HG03135 (cell line): ENCODE measurements around the gene RPS17.
A peak's percentile ranks its signal among the peaks of the same experiment; 100 is the strongest.
"Not testable (repeated sequence)": the region's sequence is repeated elsewhere in the genome, so short reads cannot be mapped to it uniquely, and the experiment has no call there.

Experiments
- ATAC-seq: cut with Tn5 transposase; IDR thresholded peaks from one replicate; pipeline ENCODE4 v1.9.1; 2021; ENCODE audit warnings: mild to moderate bottlenecking, moderate library complexity; ENCODE audit not compliant: unreplicated experiment

Gene RPS17

GRCh38 chr15:82548700-82549099, 8.4 kb upstream of the RPS17 start:
- ATAC-seq = no peak

DNA sequence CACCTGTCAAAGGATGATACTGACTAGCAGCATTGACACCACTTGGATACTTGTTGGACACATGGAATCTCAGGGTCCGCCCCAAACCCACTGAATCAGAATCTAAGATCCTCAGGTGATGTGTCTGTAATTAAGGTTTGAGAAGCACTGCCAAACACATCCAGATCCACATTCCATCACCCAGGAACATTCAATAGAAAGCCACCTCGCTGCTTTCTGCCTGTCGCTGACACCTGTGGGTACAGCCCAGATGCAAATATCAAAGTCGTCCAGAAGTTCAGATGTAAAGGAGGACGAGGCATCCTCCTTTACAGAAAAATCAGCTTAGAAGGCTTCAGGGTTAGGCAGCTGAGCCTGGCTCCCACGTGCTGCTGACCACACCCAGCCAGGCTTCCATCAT, 5.2 kb upstream of the RPS17 start:
- ATAC-seq = no peak

DNA sequence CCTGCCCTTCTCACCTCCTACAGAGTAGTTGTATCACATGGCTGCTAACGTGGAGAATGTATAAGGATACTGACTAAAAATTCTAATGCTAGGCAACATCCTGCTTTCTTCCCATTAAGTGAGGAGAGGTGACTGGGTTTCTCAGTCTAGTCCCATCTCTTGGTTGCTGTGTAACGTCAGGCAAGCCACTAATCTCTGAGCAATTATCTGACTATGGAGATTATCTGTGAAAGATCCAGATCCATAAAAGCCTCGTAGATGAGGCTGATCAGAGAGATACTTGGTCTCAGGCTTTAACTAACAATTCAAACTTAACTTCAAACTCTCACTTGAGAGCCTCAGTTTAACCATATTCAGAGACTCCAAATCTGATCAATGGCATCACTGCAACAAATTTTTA, 4.7 kb upstream of the RPS17 start:
- no peak for ATAC-seq

- ATAC-seq = no peak
Measured at GRCh38 chr15:82544431-82544830, 4.2 kb upstream of the RPS17 start.

- no peak for ATAC-seq
Measured at GRCh38 chr15:82543160-82543559, 2.9 kb upstream of the RPS17 start.

- ATAC-seq = no peak
Measured at GRCh38 chr15:82540984-82541431, 751 bp upstream of the RPS17 start.

- ATAC-seq = no peak
Measured at GRCh38 chr15:82539691-82540054, 584 bp downstream of the RPS17 start.

DNA sequence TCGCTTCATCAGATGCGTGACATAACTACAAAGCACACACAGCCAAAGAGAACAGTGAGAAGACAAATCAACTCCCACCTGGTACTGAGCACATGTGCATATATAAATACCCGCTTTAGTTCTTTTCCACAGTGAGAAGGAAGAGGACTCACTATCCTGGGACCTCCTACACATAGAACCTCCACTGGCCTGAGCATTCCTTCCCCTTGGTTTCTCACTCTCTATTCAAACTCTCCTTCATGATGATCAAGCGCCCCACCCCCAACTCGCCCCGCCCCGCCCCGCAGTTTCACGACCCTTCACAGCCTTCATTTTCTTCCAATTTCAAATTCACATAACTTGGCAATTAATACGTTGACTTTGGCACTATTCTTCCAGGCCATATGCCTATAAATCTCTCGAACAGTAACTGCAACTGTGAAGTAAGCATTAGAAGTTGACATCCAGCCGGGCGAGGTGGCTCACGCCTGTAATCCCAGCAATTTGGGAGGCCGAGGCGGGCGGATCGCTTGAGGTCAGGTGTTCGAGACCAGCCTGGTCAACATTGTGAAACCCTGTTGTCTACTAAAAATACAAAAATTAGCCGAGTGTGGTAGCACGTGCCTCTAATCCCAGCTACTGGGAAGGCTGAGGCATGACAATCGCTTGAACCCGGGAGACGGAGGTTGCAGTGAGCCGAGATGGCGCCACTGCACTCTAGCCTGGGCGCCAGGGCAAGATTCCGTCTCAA, 1.1 kb downstream of the RPS17 start:
- ATAC-seq = no peak

DNA sequence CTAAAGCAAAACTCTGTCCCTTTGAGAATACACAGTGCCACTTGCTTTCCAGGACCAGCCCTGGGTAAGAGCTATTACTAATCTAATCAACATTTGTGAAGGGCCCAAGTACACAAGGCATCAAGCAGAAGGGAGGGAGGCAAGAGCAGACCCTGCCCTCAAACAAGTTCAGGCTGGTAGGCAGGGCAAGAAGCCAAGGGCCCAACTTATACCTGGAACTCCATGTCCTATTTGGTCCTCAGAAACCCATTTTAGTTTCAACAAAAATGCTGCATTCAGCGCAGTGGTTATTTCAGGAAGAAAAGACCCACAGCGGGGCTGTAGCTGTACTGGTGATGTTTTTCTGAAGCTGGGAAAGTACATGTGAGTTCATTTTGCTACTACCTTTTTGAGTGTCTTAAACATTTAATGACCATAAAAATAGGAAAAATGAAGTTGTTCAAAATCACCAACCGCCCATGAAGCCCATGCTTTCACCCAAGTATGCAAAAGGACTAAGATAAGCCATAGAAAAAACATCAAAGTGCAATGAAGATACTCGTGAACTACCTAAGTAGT, 2.8 kb downstream of the RPS17 start:
- ATAC-seq = no peak

GRCh38 chr15:82536409-82537350, 3.6 kb downstream of the RPS17 start:
- ATAC-seq = no peak

DNA sequence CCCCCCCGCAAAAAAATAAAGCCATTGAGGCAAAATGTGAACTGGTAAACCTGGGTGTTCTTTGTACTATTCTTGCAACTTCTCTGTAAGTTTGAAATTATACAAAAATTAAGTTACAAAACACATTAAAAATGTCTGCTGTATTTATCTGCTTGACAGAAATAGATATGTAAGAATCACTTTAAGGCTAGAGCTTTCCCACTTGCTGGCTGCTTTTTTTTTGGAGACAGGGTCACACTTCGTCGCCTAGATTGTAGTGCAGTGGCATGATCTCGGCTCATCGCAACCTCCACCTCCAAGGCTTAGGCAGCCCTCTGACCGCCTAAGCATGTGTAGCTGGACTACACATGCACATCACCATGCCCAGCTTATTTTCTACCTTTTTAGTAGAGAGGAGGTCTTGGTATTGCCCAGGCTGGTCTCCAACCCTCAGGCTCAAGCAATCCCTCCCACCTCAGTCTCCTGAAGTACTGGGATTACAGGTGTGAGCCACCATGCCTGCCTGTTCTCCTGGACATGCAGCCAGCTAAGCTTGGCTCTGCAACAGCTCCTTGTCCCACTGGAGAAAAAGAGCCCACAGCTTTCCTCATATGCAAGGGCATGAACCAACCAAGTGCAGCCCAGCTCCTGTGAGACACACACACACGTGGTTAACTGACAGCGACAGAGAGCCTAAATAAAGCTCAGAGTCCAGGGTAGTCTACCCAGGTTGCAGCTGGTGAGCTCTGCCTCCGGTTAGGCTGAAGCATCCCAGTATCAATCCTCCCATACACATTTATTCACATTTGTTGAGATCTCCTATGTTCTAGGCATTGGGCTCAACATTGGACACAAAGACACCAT, 4.5 kb downstream of the RPS17 start:
- no peak for ATAC-seq

DNA sequence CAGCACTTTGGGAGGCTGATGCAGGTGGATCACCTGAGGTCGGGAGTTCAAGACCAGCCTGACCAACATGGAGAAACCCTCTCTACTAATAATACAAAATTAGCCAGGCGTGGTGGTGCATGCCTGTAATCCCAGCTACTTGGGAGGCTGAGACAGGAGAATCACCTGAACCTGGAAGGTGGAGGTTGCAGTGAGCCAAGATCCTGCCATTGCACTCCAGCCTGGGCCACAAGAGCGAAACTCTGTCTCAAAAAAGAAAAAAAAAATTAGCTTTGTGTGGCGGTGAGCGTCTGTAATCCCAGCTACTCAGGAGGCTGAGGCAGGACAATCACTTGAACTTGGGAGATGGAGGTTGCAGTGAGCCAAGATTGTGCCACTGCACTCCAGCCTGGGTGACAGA, 5.1 kb downstream of the RPS17 start:
- ATAC-seq = not testable (repeated sequence)

- not testable (repeated sequence) for ATAC-seq
Measured at GRCh38 chr15:82534457-82534861, 5.8 kb downstream of the RPS17 start.

DNA sequence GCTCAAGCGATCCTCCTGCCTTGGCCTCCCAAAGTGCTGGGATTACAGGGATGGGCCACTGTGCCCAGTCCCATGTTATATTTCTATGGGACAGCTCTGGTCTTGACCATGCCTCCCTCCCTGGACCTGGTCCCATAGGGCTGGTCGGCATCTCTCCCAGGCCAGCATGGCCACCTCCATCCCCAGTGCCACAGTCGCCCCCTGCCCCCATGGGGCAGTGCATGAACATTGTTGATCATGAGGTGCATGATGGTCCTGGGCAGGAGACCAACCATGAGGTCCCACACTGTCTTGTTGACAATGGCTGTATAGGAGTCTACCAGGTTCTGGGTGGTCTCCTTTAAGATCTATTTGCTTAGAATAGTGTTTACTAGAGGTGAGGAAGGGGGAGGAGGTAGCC, 6.5 kb downstream of the RPS17 start:
- ATAC-seq = no peak

GRCh38 chr15:82532991-82533481, 7.2 kb downstream of the RPS17 start:
- no peak for ATAC-seq

- no peak for ATAC-seq
Measured at GRCh38 chr15:82532383-82532990, 7.8 kb downstream of the RPS17 start.

DNA sequence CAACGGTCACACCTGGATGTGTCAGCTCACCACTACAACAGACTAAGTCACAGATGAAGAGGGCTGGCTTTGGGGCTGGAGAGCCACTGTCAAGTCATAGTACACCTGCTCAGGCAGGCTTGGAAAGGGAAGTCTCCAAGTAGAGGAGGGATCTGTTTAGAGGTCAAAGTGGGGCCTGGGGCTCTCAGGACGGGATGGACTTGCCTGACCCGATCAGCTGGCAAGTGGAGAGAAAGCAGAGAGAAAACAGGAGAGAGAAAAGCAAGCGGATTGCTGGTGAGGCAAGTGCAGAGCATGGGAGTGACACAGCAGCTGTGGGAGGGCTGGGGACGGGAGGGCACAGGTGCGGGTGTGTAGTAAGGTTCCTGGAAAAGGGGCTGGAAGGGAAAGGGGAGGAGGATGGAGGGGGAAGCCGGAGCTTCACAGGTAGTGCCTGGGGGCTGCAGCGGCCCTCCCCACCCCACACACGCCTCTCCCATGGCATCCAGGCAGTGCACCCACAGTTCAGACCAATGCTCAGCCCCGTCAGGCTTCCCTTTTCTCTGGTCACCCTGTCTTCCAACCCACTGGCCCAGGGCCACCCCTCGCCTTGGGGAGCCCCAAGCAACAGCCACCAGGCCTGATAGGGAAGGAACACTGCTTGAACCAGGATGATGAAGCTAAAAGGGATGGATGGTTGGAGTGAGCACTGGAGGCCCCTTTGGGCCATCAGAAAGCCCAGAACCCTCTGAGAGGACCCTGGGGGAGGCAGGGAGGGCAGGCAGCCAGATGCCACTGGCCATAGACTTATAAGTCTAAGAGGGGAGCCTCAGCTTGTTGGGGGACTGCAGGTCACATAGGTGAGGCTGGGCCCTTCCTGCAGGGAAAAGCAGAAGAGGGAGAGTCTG, 8.5 kb downstream of the RPS17 start:
- no peak for ATAC-seq

- peak; percentile 94 for ATAC-seq
Measured at GRCh38 chr15:82530606-82531379, 9.5 kb downstream of the RPS17 start.
